ENCODE data around the gene ZNF674.

GRCh38 chrX:46579250-46579649 lies 34.0 kb upstream of the ZNF674 start:
- no peak for TF ChIP-seq ZNF589 (CRISPR knock-in tag; IDR thresholded peaks at IDR 0.05; ENCODE audit: low read depth)
- TF ChIP-seq FOXM1 (IDR thresholded peaks at IDR 0.05; ENCODE audit: low read depth), result no peak
- no peak for TF ChIP-seq FOXM1 (CRISPR knock-in tag; IDR thresholded peaks at IDR 0.05; ENCODE audit: low read depth)

Measured in K562 (cell line).